DOHH2 (cell line): Measurements from ENCODE around the gene MAPK8.

Experiments
- EZH2phosphoT487 ChIP-seq: fragments of 200-600 bp; sonication (generic); IDR thresholded peaks from 2 replicates; pipeline ENCODE4 v1.6.1; 2017; ENCODE audit warnings: borderline replicate concordance, mild to moderate bottlenecking, antibody characterized with exemption, low read length, moderate library complexity, mixed read lengths
- TF ChIP-seq, protein P1 (sequence below): fragments of 200-600 bp; sonication (generic); IDR thresholded peaks from one replicate; pipeline ENCODE4 v1.5.1; 2014; ENCODE audit warnings: antibody characterized with exemption, mild to moderate bottlenecking, low read depth, low read length; ENCODE audit not compliant: poor library complexity, severe bottlenecking

DNA sequence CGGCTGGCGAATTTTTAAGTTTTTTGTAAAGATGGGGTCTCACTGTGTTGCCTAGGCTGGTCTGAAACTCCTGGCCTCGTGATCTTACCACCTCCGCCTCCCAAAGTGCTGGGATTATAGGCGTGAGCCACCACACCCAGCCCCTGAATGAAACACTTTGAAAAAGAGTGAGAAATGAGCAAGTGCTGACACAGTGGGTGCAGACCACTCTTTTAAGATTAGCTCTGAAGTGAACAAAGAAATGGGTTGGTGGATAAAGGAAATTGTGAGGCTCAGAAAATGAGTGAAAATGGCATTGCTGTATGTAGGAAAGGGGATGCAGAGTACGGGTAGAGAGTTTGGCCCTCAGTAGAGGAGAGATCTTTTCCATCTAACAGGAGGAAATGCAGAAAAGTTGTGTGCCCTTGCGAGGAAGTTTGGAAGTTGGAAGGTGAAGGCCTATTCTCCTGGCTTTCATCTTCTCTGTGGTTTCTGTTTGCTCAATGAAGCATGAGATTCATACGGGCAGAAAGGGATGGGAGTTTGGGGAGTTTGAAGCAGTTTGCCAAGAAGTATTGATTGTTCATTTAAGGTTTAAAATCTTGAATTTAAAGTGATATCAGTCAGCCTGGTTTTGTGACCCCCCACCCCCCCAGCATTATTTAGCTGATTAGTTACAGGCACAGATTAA, 11.0 kb downstream of the MAPK8 start:
- TF ChIP-seq, protein P1, sequence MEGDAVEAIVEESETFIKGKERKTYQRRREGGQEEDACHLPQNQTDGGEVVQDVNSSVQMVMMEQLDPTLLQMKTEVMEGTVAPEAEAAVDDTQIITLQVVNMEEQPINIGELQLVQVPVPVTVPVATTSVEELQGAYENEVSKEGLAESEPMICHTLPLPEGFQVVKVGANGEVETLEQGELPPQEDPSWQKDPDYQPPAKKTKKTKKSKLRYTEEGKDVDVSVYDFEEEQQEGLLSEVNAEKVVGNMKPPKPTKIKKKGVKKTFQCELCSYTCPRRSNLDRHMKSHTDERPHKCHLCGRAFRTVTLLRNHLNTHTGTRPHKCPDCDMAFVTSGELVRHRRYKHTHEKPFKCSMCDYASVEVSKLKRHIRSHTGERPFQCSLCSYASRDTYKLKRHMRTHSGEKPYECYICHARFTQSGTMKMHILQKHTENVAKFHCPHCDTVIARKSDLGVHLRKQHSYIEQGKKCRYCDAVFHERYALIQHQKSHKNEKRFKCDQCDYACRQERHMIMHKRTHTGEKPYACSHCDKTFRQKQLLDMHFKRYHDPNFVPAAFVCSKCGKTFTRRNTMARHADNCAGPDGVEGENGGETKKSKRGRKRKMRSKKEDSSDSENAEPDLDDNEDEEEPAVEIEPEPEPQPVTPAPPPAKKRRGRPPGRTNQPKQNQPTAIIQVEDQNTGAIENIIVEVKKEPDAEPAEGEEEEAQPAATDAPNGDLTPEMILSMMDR, result no peak
- TF ChIP-seq EZH2phosphoT487, result no peak
